HCT116 (cell line): Measurements from ENCODE around the gene AOC3. TPM values are rescaled to one million over a fixed set of nuclear protein-coding genes. Genes with fewer than 3 reads are reported as not detected.

ENCODE experiments used
- ATAC-seq: fragments of 200-7000 bp; cut with Tn5 transposase; 2 replicates; pipeline ENCODE4 v1.9.1; 2020; ENCODE audit warnings: mild to moderate bottlenecking, moderate library complexity
- BruUV-seq: library from RNA; stranded (reverse); fragments of 400-500 nt; replicated peaks from 2 replicates; lab custom pipeline; 2021; lab: Mats Ljungman, UMichigan
- CTCF ChIA-PET: fragments of 300-600 bp; sonication (Branson Sonifier 250); formaldehyde crosslinking; loops from one replicate; lab custom pipeline; 2021; ENCODE audit warnings: antibody characterized with exemption; lab: Charles Lee
- POLR2A ChIA-PET: fragments of 300-600, 350-600 bp; sonication (Branson Sonifier 250); formaldehyde crosslinking; loops from one replicate; lab custom pipeline; 2021; ENCODE audit warnings: antibody characterized with exemption; lab: Charles Lee
- RAD21 ChIA-PET, 2 experiments: fragments of 300-600 bp; sonication (Branson Sonifier 250); formaldehyde crosslinking; loops; one replicate each; lab custom pipeline; 2023; ENCODE audit warnings: low total read pairs in 2 of 2; ENCODE audit not compliant: uncharacterized antibody in 2 of 2, unreplicated experiment in 2 of 2, low non-redundant PET in 1 of 2; lab: Charles Lee
- DNase-seq: peaks from one replicate; pipeline ENCODE4 v3.0.0-alpha.2; 2010; ENCODE audit warnings: low read depth, low spot score
- H2AFZ ChIP-seq: fragments of 200-600 bp; shearing (Covaris generic), sonication (generic); 2 replicates; pipeline ENCODE4 v1.6.1; 2017; ENCODE audit warnings: low read depth, mixed run types, mixed read lengths, antibody characterized with exemption, low read length; ENCODE audit not compliant: poor library complexity, severe bottlenecking
- H3K27ac ChIP-seq: 2 replicates; pipeline ENCODE4 v1.5.1; 2012; ENCODE audit warnings: low read depth, low read length
- H3K27me3 ChIP-seq: fragments of 200-600 bp; sonication (generic); 2 replicates; pipeline ENCODE4 v1.6.1; 2016; ENCODE audit warnings: mixed run types, low read length, mixed read lengths; ENCODE audit not compliant: insufficient read depth
- H3K36me3 ChIP-seq, 2 experiments: fragments of 200-500 bp in 1 of 2; fragments of 200-600 bp in 1 of 2; sonication (Bioruptor generic) in 1 of 2; sonication (generic) in 1 of 2; 2 replicates each; pipeline versions ENCODE4 v1.5.1 to v1.6.1; 2014 to 2016; ENCODE audit warnings: low read length in 2 of 2, inconsistent platforms in 1 of 2, mixed read lengths in 1 of 2, mixed run types in 1 of 2; ENCODE audit not compliant: insufficient read depth in 2 of 2, control insufficient read depth in 1 of 2
- H3K4me1 ChIP-seq, 2 experiments: fragments of 200-600 bp in 1 of 2; sonication (generic) in 1 of 2; 2 replicates each; pipeline versions ENCODE4 v1.5.1 to v1.6.1; 2012 to 2017; ENCODE audit warnings: low read length in 2 of 2, inconsistent platforms in 1 of 2, mild to moderate bottlenecking in 1 of 2, mixed read lengths in 1 of 2, mixed run types in 1 of 2, moderate library complexity in 1 of 2; ENCODE audit not compliant: insufficient read depth in 2 of 2, control insufficient read depth in 1 of 2
- H3K4me2 ChIP-seq: fragments of 200-600 bp; sonication (generic); 2 replicates; pipeline ENCODE4 v1.6.1; 2017; ENCODE audit warnings: mixed run types, low read length, mixed read lengths
- H3K4me3 ChIP-seq, 2 experiments: fragments of 200-600 bp in 1 of 2; sonication (generic) in 1 of 2; replicated peaks in 1 of 2; 2 replicates each; pipeline ENCODE4 v1.5.1; 2011 to 2016; ENCODE audit warnings: low read length in 2 of 2, control low read depth in 1 of 2, low read depth in 1 of 2, mild to moderate bottlenecking in 1 of 2, mixed read lengths in 1 of 2, mixed run types in 1 of 2
- H3K79me2 ChIP-seq: fragments of 200-600 bp; sonication (generic); 2 replicates; pipeline ENCODE4 v1.6.1; 2017; ENCODE audit warnings: mild to moderate bottlenecking, mixed run types, low read length, moderate library complexity, mixed read lengths; ENCODE audit not compliant: insufficient read depth
- H3K9ac ChIP-seq: fragments of 200-600 bp; sonication (generic); 2 replicates; pipeline ENCODE4 v1.6.1; 2016; ENCODE audit warnings: low read length, mixed read lengths
- H3K9me2 ChIP-seq: fragments of 200-600 bp; sonication (generic), shearing (Covaris generic); 2 replicates; pipeline ENCODE4 v1.6.1; 2017; ENCODE audit warnings: mixed run types, mild to moderate bottlenecking, moderate library complexity; ENCODE audit not compliant: insufficient read depth
- H3K9me3 ChIP-seq, 2 experiments: fragments of 200-500 bp in 1 of 2; fragments of 200-600 bp in 1 of 2; sonication (Bioruptor generic) in 1 of 2; sonication (generic) in 1 of 2; 2 replicates each; pipeline ENCODE4 v1.6.1; 2014 to 2017; ENCODE audit warnings: low read length in 2 of 2, mixed read lengths in 2 of 2, inconsistent platforms in 1 of 2, low read depth in 1 of 2, mild to moderate bottlenecking in 1 of 2, mixed run types in 1 of 2, moderate library complexity in 1 of 2; ENCODE audit not compliant: control insufficient read depth in 1 of 2, insufficient read depth in 1 of 2
- H4K20me1 ChIP-seq: fragments of 200-600 bp; sonication (generic), shearing (Covaris generic); 2 replicates; pipeline ENCODE4 v1.6.1; 2017; ENCODE audit warnings: mixed run types, mild to moderate bottlenecking, moderate library complexity; ENCODE audit not compliant: insufficient read depth
- EZH2 ChIP-seq: fragments of 200-600 bp; sonication (generic); IDR thresholded peaks from 2 replicates; pipeline ENCODE4 v1.6.1; 2017; ENCODE audit warnings: antibody characterized with exemption, mixed run types
- FOSL1 ChIP-seq: IDR thresholded peaks from 2 replicates; pipeline ENCODE4 v1.6.1; 2012; ENCODE audit warnings: low read depth
- JUND ChIP-seq: IDR thresholded peaks from 2 replicates; pipeline ENCODE4 v1.6.1; 2012
- POLR2A ChIP-seq: IDR thresholded peaks from 2 replicates; pipeline ENCODE4 v1.7.0; 2011; ENCODE audit warnings: borderline replicate concordance; ENCODE audit not compliant: insufficient read depth, insufficient read length; ENCODE audit errors: extremely low read depth
- SIN3A ChIP-seq: IDR thresholded peaks from 2 replicates; pipeline ENCODE4 v1.6.1; 2012; ENCODE audit warnings: low read depth
- TCF7L2 ChIP-seq: IDR thresholded peaks from 2 replicates; pipeline ENCODE4 v1.7.0; 2011; ENCODE audit warnings: borderline replicate concordance, inconsistent platforms; ENCODE audit not compliant: insufficient read depth, insufficient read length; ENCODE audit errors: extremely low read depth
- YY1 ChIP-seq: IDR thresholded peaks from 2 replicates; pipeline ENCODE4 v1.6.1; 2011; ENCODE audit warnings: low read length, low read depth, moderate library complexity, mild to moderate bottlenecking; ENCODE audit not compliant: insufficient replicate concordance; ENCODE audit errors: extremely low read depth
- ZFX ChIP-seq: fragments of 450-650 bp; IDR thresholded peaks from 2 replicates; pipeline ENCODE4 v1.6.1; 2017
- ZNF274 ChIP-seq: fragments of 200-500 bp; sonication (Bioruptor generic); IDR thresholded peaks from 2 replicates; pipeline ENCODE4 v1.6.1; 2014; ENCODE audit warnings: mild to moderate bottlenecking, low read depth, low read length, inconsistent platforms
- intact Hi-C: fragments of 100-400 bp; cut with micrococcal nuclease; formaldehyde crosslinking; loops from 2 replicates; pipeline ENCODE4 v1.10.0; 2022
- total RNA-seq: library from RNA; stranded (reverse); gene quantifications from one replicate; pipeline ENCODE4 v1.2.1, GENCODE V29; 2021; ENCODE audit not compliant: unreplicated experiment
- TF ChIP-seq, protein P1 (sequence below): IDR thresholded peaks from 2 replicates; pipeline ENCODE4 v1.6.1; 2012
- TF ChIP-seq, protein P2 (sequence below), 3 experiments: fragments of 200-600 bp in 1 of 3; sonication (generic) in 1 of 3; IDR thresholded peaks in 2 of 3; conservative IDR thresholded peaks in 1 of 3; 2 replicates each; pipeline ENCODE4 v1.5.1; 2012 to 2017; ENCODE audit warnings: low read depth in 2 of 3, low read length in 2 of 3, antibody characterized with exemption in 1 of 3, borderline replicate concordance in 1 of 3, control low read depth in 1 of 3, mild to moderate bottlenecking in 1 of 3, mixed read lengths in 1 of 3, mixed run types in 1 of 3, moderate library complexity in 1 of 3; ENCODE audit not compliant: insufficient read depth in 1 of 3

The AOC3 gene
- total RNA-seq, 1 experiment from 2014 or later: 5.9 TPM

DNA sequence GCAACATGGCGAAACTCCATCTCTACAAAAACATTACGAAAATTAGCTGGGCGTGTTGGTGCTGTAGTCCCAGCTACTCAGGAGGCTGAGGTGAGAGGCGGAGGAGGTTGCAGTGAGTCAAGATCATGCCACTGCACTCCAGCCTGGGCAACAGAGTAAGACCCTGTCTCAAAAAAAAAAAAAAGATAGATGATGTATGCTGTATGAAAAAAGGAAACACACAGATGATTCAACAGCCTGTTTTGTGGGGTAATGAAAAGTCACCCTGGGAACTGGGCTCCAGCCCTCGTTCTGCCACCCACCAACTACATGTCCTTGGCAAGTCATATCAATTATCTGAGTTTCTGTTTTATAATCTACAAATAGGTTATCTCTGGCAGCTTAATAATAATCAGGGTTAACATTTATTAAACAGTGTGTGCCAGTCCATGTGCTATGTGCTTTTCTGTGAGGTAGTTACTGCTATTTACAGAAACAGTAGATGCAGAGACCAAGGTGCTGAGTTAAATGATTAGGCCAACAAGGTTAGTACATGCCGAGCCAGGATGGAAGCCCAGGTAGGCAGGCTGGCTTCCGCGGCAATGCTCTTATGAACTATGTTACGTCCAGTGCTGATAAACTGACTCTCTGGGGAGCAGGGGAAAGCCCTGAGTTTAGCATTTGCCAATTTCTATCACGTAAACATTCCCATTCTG, 50.7 kb downstream of the AOC3 start:
- no peak overlapping the region for H3K4me3 ChIP-seq
- peaks cover 6% of the 10 kb centered on the region for H3K27me3 ChIP-seq
- no peak overlapping the region for H2AFZ ChIP-seq
- ChIA-PET CTCF (no interaction called here), RAD21 (no interaction called here), POLR2A (no interaction called here)
- DNase-seq (no peak), ATAC-seq (no peak)
- no TSS peak for BruUV-seq
- intact Hi-C loops: no loop called here
- H3K9ac ChIP-seq: no peak overlapping the region
- H3K9me2 ChIP-seq: no peaks in the 10 kb centered on the region
- H3K27ac ChIP-seq: no peak overlapping the region
- H3K4me1 ChIP-seq: no peaks in the 10 kb centered on the region
- no peak for TF ChIP-seq EZH2
- TF ChIP-seq ZNF274: no peak
- TF ChIP-seq YY1: no peak
- TF ChIP-seq, protein P1, sequence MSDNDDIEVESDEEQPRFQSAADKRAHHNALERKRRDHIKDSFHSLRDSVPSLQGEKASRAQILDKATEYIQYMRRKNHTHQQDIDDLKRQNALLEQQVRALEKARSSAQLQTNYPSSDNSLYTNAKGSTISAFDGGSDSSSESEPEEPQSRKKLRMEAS: no peak
- no peak for TF ChIP-seq ZFX
- no peak for TF ChIP-seq TCF7L2
- no peak for TF ChIP-seq POLR2A
- TF ChIP-seq JUND: no peak
- TF ChIP-seq, protein P2, sequence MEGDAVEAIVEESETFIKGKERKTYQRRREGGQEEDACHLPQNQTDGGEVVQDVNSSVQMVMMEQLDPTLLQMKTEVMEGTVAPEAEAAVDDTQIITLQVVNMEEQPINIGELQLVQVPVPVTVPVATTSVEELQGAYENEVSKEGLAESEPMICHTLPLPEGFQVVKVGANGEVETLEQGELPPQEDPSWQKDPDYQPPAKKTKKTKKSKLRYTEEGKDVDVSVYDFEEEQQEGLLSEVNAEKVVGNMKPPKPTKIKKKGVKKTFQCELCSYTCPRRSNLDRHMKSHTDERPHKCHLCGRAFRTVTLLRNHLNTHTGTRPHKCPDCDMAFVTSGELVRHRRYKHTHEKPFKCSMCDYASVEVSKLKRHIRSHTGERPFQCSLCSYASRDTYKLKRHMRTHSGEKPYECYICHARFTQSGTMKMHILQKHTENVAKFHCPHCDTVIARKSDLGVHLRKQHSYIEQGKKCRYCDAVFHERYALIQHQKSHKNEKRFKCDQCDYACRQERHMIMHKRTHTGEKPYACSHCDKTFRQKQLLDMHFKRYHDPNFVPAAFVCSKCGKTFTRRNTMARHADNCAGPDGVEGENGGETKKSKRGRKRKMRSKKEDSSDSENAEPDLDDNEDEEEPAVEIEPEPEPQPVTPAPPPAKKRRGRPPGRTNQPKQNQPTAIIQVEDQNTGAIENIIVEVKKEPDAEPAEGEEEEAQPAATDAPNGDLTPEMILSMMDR (IDR thresholded peaks at IDR 0.05 in 2 of 3, conservative IDR thresholded peaks at IDR 0.05 in 1 of 3; ENCODE audit: borderline replicate concordance in 1 of 3, insufficient read depth in 1 of 3, low read depth in 2 of 3, low read length in 2 of 3): no peak
- TF ChIP-seq SIN3A: no peak
- no peak for TF ChIP-seq FOSL1
- no peaks in the 10 kb centered on the region for H4K20me1 ChIP-seq
- H3K79me2 ChIP-seq: no peaks in the 10 kb centered on the region
- no peaks in the 10 kb centered on the region for H3K36me3 ChIP-seq
- H3K9me3 ChIP-seq: no peaks in the 10 kb centered on the region
- no peak overlapping the region for H3K4me2 ChIP-seq
